Retinal pigment epithelial cell (primary cell): ENCODE measurements around the gene KISS1R.

Source experiments
- DNase-seq: peaks from one replicate; pipeline ENCODE4 v3.0.0-alpha.2; 2010; ENCODE audit warnings: low read depth
- H3K4me3 ChIP-seq: 2 replicates; pipeline ENCODE4 v1.5.1; 2011; ENCODE audit warnings: mild to moderate bottlenecking, low read length, control low read depth, moderate library complexity
- CTCF ChIP-seq: conservative IDR thresholded peaks from 2 replicates; pipeline ENCODE4 v1.5.1; 2011; ENCODE audit warnings: low read depth, low read length, control low read depth, inconsistent platforms

Gene KISS1R

GRCh38 chr19:958967-959855 is 42.1 kb downstream of the KISS1R start:
- H3K4me3 ChIP-seq, result no peak overlapping the region
- no peak for DNase-seq
- TF ChIP-seq CTCF, result no peak

- no peak for DNase-seq
- TF ChIP-seq CTCF, result peak; percentile 3
- no peak overlapping the region for H3K4me3 ChIP-seq
Observed at GRCh38 chr19:960020-960419, 42.9 kb downstream of the KISS1R start.

GRCh38 chr19:960601-960938 is 43.4 kb downstream of the KISS1R start:
- TF ChIP-seq CTCF, result no peak
- H3K4me3 ChIP-seq, result no peak overlapping the region
- no peak for DNase-seq

GRCh38 chr19:961866-962620 is 44.9 kb downstream of the KISS1R start:
- no peak overlapping the region for H3K4me3 ChIP-seq
- no peak for TF ChIP-seq CTCF
- DNase-seq, result no peak

GRCh38 chr19:962683-963400 is 45.7 kb downstream of the KISS1R start:
- TF ChIP-seq CTCF, result no peak
- no peak for DNase-seq
- H3K4me3 ChIP-seq, result no peak overlapping the region

GRCh38 chr19:963486-963951 is 46.4 kb downstream of the KISS1R start:
- DNase-seq, result no peak
- no peak overlapping the region for H3K4me3 ChIP-seq
- TF ChIP-seq CTCF, result no peak
